SK-N-MC (cell line): Measurements from ENCODE around the gene MANBA.

Experiments used
- EZH2 ChIP-seq: fragments of 200-600 bp; sonication (generic); IDR thresholded peaks from one replicate; pipeline ENCODE4 v1.6.1; 2017; ENCODE audit warnings: antibody characterized with exemption
- FOXP2 ChIP-seq: optimal IDR thresholded peaks from 2 replicates; pipeline ENCODE3; 2011; ENCODE audit warnings: mild to moderate bottlenecking, moderate library complexity; ENCODE audit not compliant: insufficient read depth; ENCODE audit errors: extremely low read length, control extremely low read depth
- POLR2AphosphoS5 ChIP-seq: IDR thresholded peaks from 2 replicates; pipeline ENCODE4 v1.6.1; 2012; ENCODE audit warnings: mild to moderate bottlenecking, low read depth, low read length, borderline replicate concordance

- no peak for TF ChIP-seq EZH2
- no peak for TF ChIP-seq POLR2AphosphoS5
- no peak for TF ChIP-seq FOXP2
Measured at GRCh38 chr4:102705391-102705935, 55.3 kb downstream of the MANBA start.
